PFSK-1 (cell line): ENCODE results near the gene ATG3.

Source experiments
- FOXP2 ChIP-seq: optimal IDR thresholded peaks from 2 replicates; pipeline ENCODE3; 2011; ENCODE audit warnings: borderline replicate concordance, control low read depth, inconsistent platforms; ENCODE audit not compliant: insufficient read depth; ENCODE audit errors: extremely low read length, extremely low read depth
- POLR2AphosphoS5 ChIP-seq: IDR thresholded peaks from 2 replicates; pipeline ENCODE4 v1.6.1; 2012; ENCODE audit warnings: low read depth, mild to moderate bottlenecking, control low read depth, low read length, moderate library complexity
- REST ChIP-seq, 2 experiments: IDR thresholded peaks; 2 replicates each; pipeline versions ENCODE4 v1.6.1 to v1.8.0; 2011 to 2012; ENCODE audit warnings: low read depth in 2 of 2, low read length in 2 of 2, control low read depth in 1 of 2, inconsistent platforms in 1 of 2, mild to moderate bottlenecking in 1 of 2, moderate library complexity in 1 of 2; ENCODE audit not compliant: insufficient read depth in 1 of 2
- SIN3A ChIP-seq: IDR thresholded peaks from 2 replicates; pipeline ENCODE4 v1.6.1; 2012; ENCODE audit warnings: mild to moderate bottlenecking, low read length, moderate library complexity, borderline replicate concordance; ENCODE audit not compliant: insufficient read depth
- TAF1 ChIP-seq: IDR thresholded peaks from 2 replicates; pipeline ENCODE4 v1.6.1; 2012; ENCODE audit warnings: low read length, control low read depth, borderline replicate concordance; ENCODE audit not compliant: insufficient read depth

Gene ATG3

GRCh38 chr3:112560307-112560706, 1.5 kb downstream of the ATG3 start:
- no peak for TF ChIP-seq POLR2AphosphoS5

- TF ChIP-seq FOXP2: no peak
- TF ChIP-seq SIN3A: no peak
- TF ChIP-seq POLR2AphosphoS5: no peak
- no peak for TF ChIP-seq TAF1
- no peak for TF ChIP-seq REST (IDR thresholded peaks at IDR 0.05; ENCODE audit: insufficient read depth in 1 of 2, low read depth in 2 of 2, low read length in 2 of 2)
Measured at GRCh38 chr3:112557976-112558375, 3.8 kb downstream of the ATG3 start.

- TF ChIP-seq TAF1 (no peak), REST (IDR thresholded peaks at IDR 0.05; ENCODE audit: insufficient read depth in 1 of 2, low read depth in 2 of 2, low read length in 2 of 2) (no peak), FOXP2 (no peak), SIN3A (no peak), POLR2AphosphoS5 (no peak)
Measured at GRCh38 chr3:112555535-112556170, 6.1 kb downstream of the ATG3 start.

GRCh38 chr3:112550859-112551258, 10.9 kb downstream of the ATG3 start:
- TF ChIP-seq POLR2AphosphoS5 (no peak), TAF1 (no peak), FOXP2 (no peak), SIN3A (no peak), REST (IDR thresholded peaks at IDR 0.05; ENCODE audit: insufficient read depth in 1 of 2, low read depth in 2 of 2, low read length in 2 of 2) (no peak)

- no peak for TF ChIP-seq REST (IDR thresholded peaks at IDR 0.05; ENCODE audit: insufficient read depth in 1 of 2, low read depth in 2 of 2, low read length in 2 of 2)
Measured at GRCh38 chr3:112546216-112546759, 15.5 kb downstream of the ATG3 start.
